Left ventricle myocardium inferior (tissue), 1 donor: Measurements from ENCODE around the gene MDFIC. TPM values are rescaled to one million over a fixed set of nuclear protein-coding genes. Genes with fewer than 3 reads are reported as not detected.

ENCODE experiments used
- DNase-seq: peaks from one replicate; pipeline ENCODE4 v3.0.0-alpha.2; 2020
- H3K27ac ChIP-seq: fragments of 200-600 bp; replicated peaks from 2 replicates; pipeline ENCODE4 v1.8.0; 2021
- H3K27me3 ChIP-seq: fragments of 200-600 bp; 2 replicates; pipeline ENCODE4 v1.8.0; 2021; ENCODE audit warnings: low read depth
- H3K36me3 ChIP-seq: fragments of 200-600 bp; 2 replicates; pipeline ENCODE4 v1.8.0; 2021
- H3K4me1 ChIP-seq: fragments of 200-600 bp; 2 replicates; pipeline ENCODE4 v1.8.0; 2021
- H3K4me3 ChIP-seq: fragments of 200-600 bp; 2 replicates; pipeline ENCODE4 v1.8.0; 2021; ENCODE audit warnings: mild to moderate bottlenecking, moderate library complexity
- H3K9me3 ChIP-seq: fragments of 200-600 bp; replicated peaks from 2 replicates; pipeline ENCODE4 v1.8.0; 2021
- intact Hi-C: fragments of 100-400 bp; cut with micrococcal nuclease; formaldehyde crosslinking; loops from one replicate; pipeline ENCODE4 v1.11.0; 2022
- total RNA-seq: library from RNA; stranded (reverse); fragmentation: NEBNext Ultra II Directional; extraction: Animal tissue kit (Norgen Biotek cat#: 25700); gene quantifications from one replicate; pipeline ENCODE4 v1.2.1, GENCODE V29; 2021
- TF ChIP-seq, protein P1 (sequence below): fragments of 200-600 bp; IDR thresholded peaks from 2 replicates; pipeline ENCODE4 v1.8.0; 2021; ENCODE audit warnings: antibody characterized with exemption, mild to moderate bottlenecking, borderline replicate concordance
- donor health status: DM: no; HTN: yes; CAD: no; lungs with severe emphysema.

The MDFIC gene
- total RNA-seq, 1 donor from 2014 or later: 26.5 TPM

- H3K4me1 ChIP-seq: peaks cover 72% of the 10 kb centered on the region
- H3K27ac ChIP-seq: no peak overlapping the region
Measured at GRCh38 chr7:114931656-114932011, 9.7 kb downstream of the MDFIC start.

DNA sequence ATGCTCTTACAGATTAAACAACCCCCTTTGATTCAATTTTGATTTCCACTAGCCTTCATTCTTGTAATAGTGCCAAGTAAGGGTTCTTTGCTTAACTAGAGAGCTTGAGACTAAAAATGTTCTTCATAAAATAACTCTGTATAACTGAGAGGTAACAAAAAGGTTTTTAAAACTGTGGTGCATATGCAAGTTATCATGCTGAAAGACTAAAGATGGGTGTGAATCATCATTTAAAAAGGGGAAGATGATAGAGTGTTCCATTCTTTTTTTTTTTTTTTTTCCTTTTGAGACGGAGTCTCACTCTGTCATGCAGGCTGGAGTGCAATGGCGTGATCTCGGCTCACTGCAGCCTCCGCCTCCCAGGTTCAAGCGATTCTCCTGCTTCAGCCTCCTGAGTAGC is 11.1 kb downstream of the MDFIC start:
- H3K9me3 ChIP-seq: no peaks in the 10 kb centered on the region
- peaks cover 83% of the 10 kb centered on the region for H3K4me1 ChIP-seq
- intact Hi-C loops: no loop called here
- no peaks in the 10 kb centered on the region for H3K36me3 ChIP-seq
- H3K27me3 ChIP-seq: no peaks in the 10 kb centered on the region
- TF ChIP-seq, protein P1, sequence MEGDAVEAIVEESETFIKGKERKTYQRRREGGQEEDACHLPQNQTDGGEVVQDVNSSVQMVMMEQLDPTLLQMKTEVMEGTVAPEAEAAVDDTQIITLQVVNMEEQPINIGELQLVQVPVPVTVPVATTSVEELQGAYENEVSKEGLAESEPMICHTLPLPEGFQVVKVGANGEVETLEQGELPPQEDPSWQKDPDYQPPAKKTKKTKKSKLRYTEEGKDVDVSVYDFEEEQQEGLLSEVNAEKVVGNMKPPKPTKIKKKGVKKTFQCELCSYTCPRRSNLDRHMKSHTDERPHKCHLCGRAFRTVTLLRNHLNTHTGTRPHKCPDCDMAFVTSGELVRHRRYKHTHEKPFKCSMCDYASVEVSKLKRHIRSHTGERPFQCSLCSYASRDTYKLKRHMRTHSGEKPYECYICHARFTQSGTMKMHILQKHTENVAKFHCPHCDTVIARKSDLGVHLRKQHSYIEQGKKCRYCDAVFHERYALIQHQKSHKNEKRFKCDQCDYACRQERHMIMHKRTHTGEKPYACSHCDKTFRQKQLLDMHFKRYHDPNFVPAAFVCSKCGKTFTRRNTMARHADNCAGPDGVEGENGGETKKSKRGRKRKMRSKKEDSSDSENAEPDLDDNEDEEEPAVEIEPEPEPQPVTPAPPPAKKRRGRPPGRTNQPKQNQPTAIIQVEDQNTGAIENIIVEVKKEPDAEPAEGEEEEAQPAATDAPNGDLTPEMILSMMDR: no peak
- no peak overlapping the region for H3K27ac ChIP-seq
- no peak overlapping the region for H3K4me3 ChIP-seq
- no peak for DNase-seq

More at GRCh38 chr7:114931656-114932011, 9.7 kb downstream of the MDFIC start:
- Histone ChIP-seq H3K27me3 (no peaks in the 10 kb centered on the region), H3K9me3 (no peaks in the 10 kb centered on the region), H3K4me3 (no peak overlapping the region), H3K36me3 (peaks cover 3% of the 10 kb centered on the region)
- TF ChIP-seq, protein P1: no peak
- DNase-seq: no peak
- intact Hi-C loops: no loop called here

- no peak for DNase-seq
- Histone ChIP-seq H3K36me3 (no peaks in the 10 kb centered on the region), H3K4me3 (no peak overlapping the region), H3K27me3 (no peaks in the 10 kb centered on the region), H3K4me1 (peaks cover 84% of the 10 kb centered on the region), H3K9me3 (no peaks in the 10 kb centered on the region), H3K27ac (no peak overlapping the region)
- intact Hi-C loops: no loop called here
- TF ChIP-seq, protein P1: no peak
Measured at GRCh38 chr7:114933658-114934057, 11.8 kb downstream of the MDFIC start.

- Histone ChIP-seq H3K4me1 (peaks cover 84% of the 10 kb centered on the region), H3K27ac (no peak overlapping the region), H3K36me3 (no peaks in the 10 kb centered on the region), H3K27me3 (no peaks in the 10 kb centered on the region), H3K4me3 (no peak overlapping the region), H3K9me3 (no peaks in the 10 kb centered on the region)
- intact Hi-C loops: no loop called here
- no peak for DNase-seq
- TF ChIP-seq, protein P1: no peak
Measured at GRCh38 chr7:114934086-114934485, 12.2 kb downstream of the MDFIC start.

GRCh38 chr7:114934713-114935112 is 12.8 kb downstream of the MDFIC start:
- H3K27me3 ChIP-seq: no peaks in the 10 kb centered on the region
- no peak overlapping the region for H3K27ac ChIP-seq
- H3K4me3 ChIP-seq: no peak overlapping the region
- intact Hi-C loops: no loop called here
- no peaks in the 10 kb centered on the region for H3K36me3 ChIP-seq
- TF ChIP-seq, protein P1: no peak
- peaks cover 77% of the 10 kb centered on the region for H3K4me1 ChIP-seq
- H3K9me3 ChIP-seq: no peaks in the 10 kb centered on the region
- no peak for DNase-seq

GRCh38 chr7:114936471-114936870 is 14.6 kb downstream of the MDFIC start:
- H3K36me3 ChIP-seq: no peaks in the 10 kb centered on the region
- intact Hi-C loops: no loop called here
- H3K27ac ChIP-seq: no peak overlapping the region
- DNase-seq: no peak
- no peak overlapping the region for H3K4me3 ChIP-seq
- H3K27me3 ChIP-seq: no peaks in the 10 kb centered on the region
- TF ChIP-seq, protein P1: no peak
- peaks cover 60% of the 10 kb centered on the region for H3K4me1 ChIP-seq
- no peaks in the 10 kb centered on the region for H3K9me3 ChIP-seq
